ENCODE measurements around the gene CFAP251. TPM values are rescaled to one million over a fixed set of nuclear protein-coding genes. Genes with fewer than 3 reads are reported as not detected.
"Not testable (repeated sequence)": the region's sequence is repeated elsewhere in the genome, so short reads cannot be mapped to it uniquely, and the experiment has no call there.

CFAP251 gene, protein sequence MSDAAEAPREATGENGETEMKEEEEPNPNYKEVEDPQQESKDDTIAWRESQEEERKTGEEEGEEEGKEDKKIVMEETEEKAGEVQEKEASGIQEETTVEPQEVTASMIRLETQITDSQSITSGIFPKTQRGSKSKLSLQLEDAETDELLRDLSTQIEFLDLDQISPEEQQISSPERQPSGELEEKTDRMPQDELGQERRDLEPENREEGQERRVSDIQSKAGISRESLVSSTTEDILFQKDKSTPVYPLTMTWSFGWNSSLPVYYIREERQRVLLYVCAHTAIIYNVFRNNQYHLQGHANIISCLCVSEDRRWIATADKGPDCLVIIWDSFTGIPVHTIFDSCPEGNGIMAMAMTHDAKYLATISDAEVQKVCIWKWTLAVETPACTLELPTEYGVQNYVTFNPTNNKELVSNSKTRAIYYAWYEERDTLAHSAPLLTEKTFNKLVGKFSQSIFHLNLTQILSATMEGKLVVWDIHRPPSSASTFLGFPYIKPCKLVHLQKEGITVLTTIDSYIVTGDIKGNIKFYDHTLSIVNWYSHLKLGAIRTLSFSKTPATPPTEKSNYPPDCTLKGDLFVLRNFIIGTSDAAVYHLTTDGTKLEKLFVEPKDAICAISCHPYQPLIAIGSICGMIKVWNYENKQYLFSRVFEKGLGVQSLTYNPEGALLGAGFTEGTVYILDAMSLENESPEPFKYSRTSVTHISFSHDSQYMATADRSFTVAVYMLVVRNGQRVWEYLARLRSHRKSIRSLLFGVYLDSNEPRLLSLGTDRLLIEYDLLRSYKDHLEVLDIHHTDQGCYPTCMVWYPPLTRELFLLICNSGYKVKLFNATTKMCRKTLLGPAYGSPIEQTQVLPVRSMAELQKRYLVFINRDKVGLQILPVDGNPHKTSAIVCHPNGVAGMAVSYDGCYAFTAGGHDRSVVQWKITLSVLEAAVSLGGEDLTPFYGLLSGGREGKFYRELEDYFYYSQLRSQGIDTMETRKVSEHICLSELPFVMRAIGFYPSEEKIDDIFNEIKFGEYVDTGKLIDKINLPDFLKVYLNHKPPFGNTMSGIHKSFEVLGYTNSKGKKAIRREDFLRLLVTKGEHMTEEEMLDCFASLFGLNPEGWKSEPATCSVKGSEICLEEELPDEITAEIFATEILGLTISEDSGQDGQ
- 10 to 100 TPM in 2 of 4 donors, 1 to 10 TPM in 2; 8.9 to 16.8 (median 12.8) TPM for polyA plus RNA-seq (ENCODE audit: insufficient read length in 4 of 4)

DNA sequence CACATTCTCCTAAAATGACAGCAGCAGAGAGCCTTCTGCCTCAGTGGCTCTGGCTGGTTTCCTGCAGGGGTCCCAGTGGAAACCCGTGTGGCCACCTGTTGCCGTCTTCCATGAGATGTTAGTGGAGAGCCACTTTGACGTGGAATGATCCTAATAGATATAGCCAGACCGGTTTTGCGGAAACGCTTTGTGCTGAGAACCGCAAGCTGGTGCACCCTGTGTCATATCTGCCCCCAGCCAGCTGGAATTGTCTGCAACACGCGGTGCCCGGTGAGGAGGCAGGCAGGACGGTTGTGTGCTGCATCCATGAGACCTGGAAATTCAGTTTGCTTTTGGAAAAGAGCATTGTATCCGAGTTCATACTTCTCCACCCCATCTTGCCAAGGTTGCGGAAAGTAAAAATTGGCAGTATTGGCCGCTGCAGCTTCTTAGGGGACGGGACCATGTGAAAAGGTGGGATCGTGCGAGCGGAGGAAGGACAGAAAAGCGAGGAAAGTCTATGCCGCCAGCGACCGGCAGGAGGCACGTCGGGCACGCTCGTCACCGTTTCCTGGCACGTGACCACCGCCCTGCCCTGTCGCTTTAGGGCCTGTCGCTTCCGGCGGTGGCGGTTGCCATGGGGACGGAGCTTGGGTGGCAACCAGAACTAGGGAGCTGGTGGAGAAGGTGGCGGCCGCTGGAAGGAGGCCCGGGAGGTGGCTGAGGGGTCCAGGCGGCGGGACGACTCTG is at the start of gene CFAP251:
TSS of gene CFAP251 (plus strand) at position 643 of the 729 bp plus-strand sequence. CDS start 2,714 bp downstream, outside the sequence.
- peak; percentile 45 to 84 (median 74) for DNase-seq (ENCODE audit: low read depth in 4 of 4, low spot score in 2 of 4)

- DNase-seq (ENCODE audit: low read depth in 4 of 4, low spot score in 2 of 4), result not testable (repeated sequence)
Measured at GRCh38 chr12:121869229-121869628, 49.2 kb upstream of the CFAP251 start.

DNA sequence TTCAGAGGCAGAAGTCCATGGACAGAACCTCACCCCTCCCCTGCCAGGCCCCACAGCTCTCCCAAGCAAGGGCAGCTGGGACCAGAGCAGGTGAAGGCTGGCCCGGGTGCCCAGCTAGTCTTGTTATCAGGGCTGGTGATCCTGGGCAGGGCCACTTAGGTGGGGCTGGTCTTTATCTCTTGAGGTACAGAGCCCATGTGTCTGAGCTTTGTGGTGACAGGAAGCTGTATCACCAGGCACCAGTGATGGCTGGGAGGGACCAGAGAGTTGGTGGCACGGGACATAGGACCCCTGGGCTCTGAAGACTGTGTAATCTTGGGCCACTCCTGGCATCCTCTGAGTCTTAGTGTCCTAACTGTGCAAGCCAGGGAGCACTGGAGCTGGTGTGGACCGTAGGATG is 46.9 kb upstream of the CFAP251 start:
- DNase-seq (ENCODE audit: low read depth in 4 of 4, low spot score in 2 of 4), result no peak

- peak in 2 of 4 donors; percentile 58 to 62 for DNase-seq (ENCODE audit: low read depth in 4 of 4, low spot score in 2 of 4)
Measured at GRCh38 chr12:121872546-121873215, 45.7 kb upstream of the CFAP251 start.

GRCh38 chr12:121873216-121873569 is 45.2 kb upstream of the CFAP251 start:
- DNase-seq (ENCODE audit: low read depth in 4 of 4, low spot score in 2 of 4), result no peak

GRCh38 chr12:121874071-121874470 is 44.3 kb upstream of the CFAP251 start:
- DNase-seq (ENCODE audit: low read depth in 4 of 4, low spot score in 2 of 4), result no peak

- no peak for DNase-seq (ENCODE audit: low read depth in 4 of 4, low spot score in 2 of 4)
Measured at GRCh38 chr12:121875582-121875981, 42.8 kb upstream of the CFAP251 start.

DNA sequence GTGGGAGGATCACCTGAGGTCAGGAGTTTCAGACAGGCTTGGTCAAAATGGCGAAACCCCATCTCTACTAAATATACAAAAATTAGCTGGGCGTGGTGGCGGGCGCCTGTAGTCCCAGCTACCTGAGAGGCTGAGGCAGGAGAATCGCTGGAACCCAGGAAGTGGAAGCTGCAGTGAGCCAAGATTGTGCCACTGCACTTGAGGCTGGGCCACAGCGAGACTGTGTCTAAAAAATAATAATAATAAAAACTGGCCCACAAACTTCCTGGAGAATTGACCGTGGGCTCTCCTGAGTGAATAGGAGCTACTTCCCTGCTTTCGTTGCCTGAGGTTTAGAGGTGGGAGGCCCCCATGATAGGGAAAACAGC is 42.3 kb upstream of the CFAP251 start:
- DNase-seq (ENCODE audit: low read depth in 4 of 4, low spot score in 2 of 4), result not testable (repeated sequence)

GRCh38 chr12:121883315-121883660 is 35.1 kb upstream of the CFAP251 start:
- no peak for DNase-seq (ENCODE audit: low read depth in 4 of 4, low spot score in 2 of 4)

DNA sequence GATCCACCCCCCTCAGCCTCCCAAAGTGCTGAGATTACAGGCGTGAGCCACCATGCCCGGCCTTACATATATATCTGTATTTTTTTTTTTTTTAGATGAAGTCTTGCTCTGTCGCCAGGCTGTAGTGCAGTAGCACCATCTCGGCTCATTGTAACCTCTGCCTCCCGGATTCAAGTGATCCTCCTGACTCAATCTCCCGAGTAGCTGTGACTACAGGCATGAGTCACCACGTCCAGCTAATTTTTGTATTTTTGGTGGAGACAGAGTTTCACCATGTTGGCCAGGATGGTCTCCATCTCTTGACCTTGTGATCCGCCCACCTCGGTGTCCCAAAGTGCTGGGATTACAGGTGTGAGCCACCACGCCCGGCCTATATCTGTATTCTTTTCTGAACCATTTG is 33.3 kb upstream of the CFAP251 start:
- DNase-seq (ENCODE audit: low read depth in 4 of 4, low spot score in 2 of 4), result not testable (repeated sequence)

- no peak for DNase-seq (ENCODE audit: low read depth in 4 of 4, low spot score in 2 of 4)
Measured at GRCh38 chr12:121888083-121888477, 30.3 kb upstream of the CFAP251 start.

DNA sequence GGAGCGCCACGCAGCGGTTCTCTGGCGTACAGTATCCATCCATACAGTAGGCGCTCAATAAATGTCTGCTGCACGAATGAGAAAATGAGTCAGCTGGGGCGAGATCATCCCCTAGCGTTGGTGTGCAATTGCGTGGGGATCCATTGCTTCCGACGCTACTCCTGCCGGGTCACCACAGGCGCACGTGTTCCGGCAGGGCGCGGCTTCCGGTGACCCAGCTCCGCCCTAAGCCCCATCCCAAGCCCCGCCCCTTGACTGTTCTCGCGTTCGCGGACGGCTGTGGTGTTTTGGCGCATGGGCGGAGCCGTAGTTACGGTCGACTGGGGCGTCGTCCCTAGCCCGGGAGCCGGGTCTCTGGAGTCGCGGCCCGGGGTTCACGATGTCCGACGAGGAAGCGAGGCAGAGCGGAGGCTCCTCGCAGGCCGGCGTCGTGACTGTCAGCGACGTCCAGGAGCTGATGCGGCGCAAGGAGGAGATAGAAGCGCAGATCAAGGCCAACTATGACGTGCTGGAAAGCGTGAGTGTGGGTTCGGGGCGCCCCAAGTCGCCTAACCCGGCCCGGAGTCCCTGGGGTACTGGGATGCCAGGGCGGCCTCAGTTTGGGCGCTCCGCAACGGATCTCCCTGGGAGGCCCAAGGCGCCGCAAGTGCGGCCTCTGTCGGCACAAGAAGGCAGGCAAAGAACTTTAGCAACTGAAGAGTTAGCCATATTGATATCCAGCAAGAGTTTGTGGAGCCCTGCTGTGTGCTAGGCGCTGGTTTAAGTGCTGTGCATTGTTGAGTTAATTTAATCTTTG is 29.7 kb upstream of the CFAP251 start, which contains the start of gene PSMD9:
TSS of gene PSMD9 (plus strand) at position 313 of the 796 bp plus-strand sequence. CDS start at position 380, 67 bp downstream.
- DNase-seq (ENCODE audit: low read depth in 4 of 4, low spot score in 2 of 4), result peak; percentile 89 to 95 (median 90)

DNA sequence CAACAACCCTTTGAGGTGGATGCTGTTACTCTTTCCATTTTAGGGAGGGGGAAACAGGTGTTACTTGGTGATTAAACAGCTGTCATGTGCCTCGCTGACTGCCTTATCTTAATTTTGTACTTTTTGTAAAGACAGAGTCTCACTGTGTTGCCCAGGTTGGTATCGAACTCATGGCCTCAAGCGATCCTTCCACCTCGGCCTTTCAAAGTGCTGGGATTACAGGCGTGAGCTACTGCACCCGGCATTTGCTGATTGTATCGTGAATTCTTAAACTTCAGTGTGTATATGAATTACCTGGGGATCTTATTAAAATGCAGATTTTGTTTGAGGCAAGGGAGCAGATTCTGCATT is 29.1 kb upstream of the CFAP251 start:
- no peak for DNase-seq (ENCODE audit: low read depth in 4 of 4, low spot score in 2 of 4)

DNA sequence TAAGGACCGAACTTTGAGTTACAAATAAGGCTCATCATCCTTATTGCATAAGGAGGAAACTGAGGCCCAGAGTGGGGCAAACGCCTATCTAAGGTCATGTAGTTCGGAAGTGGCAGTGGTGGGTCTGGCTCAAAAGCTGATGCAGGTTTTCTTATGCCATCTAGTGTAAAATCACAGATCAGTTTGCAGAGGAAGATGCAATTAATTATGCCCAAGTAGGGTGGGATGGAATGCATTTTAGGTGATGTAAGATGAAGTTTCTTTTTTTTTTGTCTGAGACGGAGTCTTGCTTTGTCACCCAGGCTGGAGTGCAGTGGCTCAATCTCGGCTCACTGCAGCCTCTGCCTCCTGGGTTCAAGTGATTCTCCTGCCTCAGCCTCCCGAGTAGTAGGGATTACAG is 28.7 kb upstream of the CFAP251 start:
- DNase-seq (ENCODE audit: low read depth in 4 of 4, low spot score in 2 of 4), result not testable (repeated sequence)

DNA sequence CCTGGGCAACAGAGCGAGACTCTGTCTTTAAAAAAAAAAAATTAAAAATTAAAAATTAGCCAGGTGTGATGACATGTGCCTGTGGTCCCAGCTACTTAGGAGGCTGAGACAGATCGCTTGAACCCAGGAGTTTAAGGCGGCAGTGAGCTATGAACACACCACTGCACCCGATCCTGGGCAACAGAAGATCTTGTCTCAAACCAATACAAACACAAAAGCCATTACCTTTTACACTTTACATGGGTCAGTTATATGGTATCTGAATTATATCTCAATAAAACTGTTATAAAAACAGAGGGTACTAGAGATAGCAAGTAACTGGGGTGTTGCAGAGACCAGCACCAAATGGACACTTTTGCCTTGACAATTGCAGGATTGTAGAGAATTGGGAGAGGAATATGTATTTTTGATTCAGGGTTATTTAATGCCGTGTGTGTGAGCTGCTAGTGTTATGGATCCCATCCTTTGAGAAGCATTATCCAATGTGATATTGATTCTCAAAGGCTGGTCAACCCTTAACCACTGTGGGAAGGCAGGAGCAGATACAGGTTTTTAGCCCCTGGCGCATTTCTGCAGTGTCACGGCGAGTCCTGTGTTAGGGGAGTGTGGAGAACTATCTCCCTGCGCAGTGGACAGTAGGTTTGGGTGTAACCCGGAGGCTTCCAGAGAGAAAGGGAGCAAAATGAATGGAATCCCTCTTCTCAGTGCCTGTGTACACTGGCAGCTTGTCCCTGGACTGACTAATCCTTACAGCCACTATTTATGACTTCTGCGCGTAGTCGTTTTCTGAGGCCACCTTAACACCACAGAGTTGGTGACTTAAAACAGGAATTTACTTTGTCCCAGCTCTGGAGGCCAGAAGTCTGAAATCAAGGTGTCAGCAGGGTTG is 25.5 kb upstream of the CFAP251 start:
- no peak for DNase-seq (ENCODE audit: low read depth in 4 of 4, low spot score in 2 of 4)

DNA sequence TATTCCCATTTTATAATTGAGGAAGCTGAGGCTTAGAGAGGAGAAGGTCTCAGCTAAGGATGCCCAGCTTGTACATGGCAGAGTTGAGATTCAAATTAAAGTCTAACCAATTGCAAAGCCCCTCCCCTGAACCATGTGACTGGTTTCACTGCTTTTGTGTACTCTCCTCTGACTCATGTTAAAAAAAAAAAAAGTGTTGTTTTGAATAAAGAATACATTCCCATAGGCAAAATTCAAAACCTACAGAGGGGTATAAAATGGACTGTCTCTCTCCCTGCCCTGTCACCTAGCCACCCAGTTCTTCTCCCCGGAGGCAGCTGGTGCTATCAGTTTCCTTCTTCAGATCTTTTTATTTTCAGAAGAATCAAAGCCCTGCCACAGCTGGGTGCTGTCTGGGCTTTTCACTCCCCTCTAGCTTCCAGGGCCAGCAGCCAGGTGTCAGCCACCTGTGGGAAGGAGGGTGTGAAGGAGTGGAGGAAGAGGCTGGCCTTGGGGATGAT is 24.4 kb upstream of the CFAP251 start:
- DNase-seq (ENCODE audit: low read depth in 4 of 4, low spot score in 2 of 4), result no peak

DNA sequence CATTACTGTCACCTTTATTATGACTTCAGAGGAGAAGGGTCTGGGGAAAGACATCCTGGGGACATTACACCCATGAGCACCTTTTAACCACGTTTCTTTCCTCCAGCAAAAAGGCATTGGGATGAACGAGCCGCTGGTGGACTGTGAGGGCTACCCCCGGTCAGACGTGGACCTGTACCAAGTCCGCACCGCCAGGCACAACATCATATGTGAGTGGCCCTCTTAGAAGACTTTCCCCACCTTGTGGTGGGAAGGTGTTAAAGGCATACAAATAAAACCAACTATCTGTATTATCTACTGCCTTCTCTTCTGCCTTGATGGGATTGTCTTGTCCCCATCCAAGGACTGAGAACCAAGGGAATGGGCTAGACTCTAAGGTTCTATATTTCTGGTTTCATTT is 23.8 kb upstream of the CFAP251 start:
- no peak for DNase-seq (ENCODE audit: low read depth in 4 of 4, low spot score in 2 of 4)

DNA sequence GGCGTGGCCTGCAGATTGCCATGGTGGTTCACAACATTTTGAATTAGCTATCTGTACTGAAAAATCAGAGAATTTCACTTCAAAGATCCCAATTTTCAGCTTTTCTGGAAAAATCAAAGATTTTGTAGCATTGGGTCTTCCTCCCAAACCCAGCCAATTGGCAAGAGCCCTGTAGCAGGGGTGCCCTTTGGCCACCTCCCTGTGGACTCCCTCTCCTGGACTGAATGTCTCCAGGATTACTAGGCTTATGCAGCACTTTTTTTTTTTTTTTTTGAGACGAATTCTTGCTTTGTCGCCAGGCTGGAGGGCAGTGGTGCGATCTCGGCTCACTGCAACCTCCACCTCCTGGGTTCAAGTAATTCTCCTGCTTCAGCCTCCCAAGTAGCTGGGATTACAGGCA is 20.1 kb upstream of the CFAP251 start:
- no peak for DNase-seq (ENCODE audit: low read depth in 4 of 4, low spot score in 2 of 4)

All from left renal cortex interstitium (tissue), 4 donors.